ENCODE measurements around the gene MACROD2.

The MACROD2 gene

DNA sequence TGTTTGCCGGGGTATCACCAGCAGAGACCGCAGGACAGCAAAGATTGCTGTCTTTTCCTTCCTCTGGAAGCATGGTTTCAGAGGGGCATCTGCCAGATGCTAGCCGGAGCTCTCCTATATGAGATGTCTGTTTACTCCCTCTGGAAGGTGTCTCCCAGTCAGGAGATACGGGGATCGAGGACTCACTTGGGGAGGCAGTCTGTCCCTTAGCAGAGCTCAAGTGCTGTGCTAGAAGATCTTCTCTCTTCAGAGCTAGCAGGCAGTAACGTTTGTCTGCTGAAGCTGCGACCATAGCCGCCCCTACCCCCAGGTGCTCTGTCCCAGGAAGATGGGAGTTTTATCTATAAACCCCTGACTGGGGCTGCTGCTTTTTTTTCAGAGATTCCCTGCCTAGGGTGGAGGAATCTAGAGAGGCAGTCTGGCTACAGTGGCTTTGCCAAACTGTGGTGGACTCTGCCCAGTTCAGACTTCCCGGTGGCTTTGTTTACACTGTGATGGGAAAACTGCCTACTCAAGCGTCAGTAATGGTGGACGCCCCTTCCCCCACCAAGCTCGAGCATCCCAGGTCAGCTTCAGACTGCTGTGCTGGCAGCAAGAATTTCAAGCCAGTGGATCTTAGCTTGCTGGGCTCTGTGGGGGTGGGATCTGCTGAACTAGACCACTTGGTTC is 475.0 kb downstream of the MACROD2 start:
- no peak for DNase-seq (ENCODE audit: low read depth)

GRCh38 chr20:14470977-14471661 is 475.8 kb downstream of the MACROD2 start:
- DNase-seq (ENCODE audit: low read depth): no peak

- DNase-seq (ENCODE audit: low read depth): no peak
Observed at GRCh38 chr20:14477125-14477524, 481.8 kb downstream of the MACROD2 start.

- DNase-seq (ENCODE audit: low read depth): no peak
Observed at GRCh38 chr20:14478126-14478525, 482.8 kb downstream of the MACROD2 start.

GRCh38 chr20:14481863-14482262 is 486.5 kb downstream of the MACROD2 start:
- no peak for DNase-seq (ENCODE audit: low read depth)

DNA sequence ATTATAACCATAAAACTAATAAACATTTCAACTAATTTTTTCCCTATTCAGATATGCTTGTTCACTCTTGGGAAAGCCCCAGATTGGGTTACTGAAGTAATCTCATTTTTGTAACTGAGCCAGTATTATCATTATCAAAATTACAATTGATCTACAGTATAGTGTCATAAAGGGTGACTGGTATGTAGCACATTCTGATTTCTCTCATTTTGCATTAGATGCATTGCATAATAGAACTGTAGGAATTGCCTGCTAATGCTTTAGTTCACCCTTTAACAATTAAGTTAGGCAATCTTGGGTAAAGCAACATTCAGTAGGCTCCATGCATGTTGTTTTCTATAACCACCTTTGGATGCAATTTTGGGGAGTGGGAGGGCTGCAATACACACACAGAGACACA is 492.9 kb downstream of the MACROD2 start:
- no peak for DNase-seq (ENCODE audit: low read depth)

DNA sequence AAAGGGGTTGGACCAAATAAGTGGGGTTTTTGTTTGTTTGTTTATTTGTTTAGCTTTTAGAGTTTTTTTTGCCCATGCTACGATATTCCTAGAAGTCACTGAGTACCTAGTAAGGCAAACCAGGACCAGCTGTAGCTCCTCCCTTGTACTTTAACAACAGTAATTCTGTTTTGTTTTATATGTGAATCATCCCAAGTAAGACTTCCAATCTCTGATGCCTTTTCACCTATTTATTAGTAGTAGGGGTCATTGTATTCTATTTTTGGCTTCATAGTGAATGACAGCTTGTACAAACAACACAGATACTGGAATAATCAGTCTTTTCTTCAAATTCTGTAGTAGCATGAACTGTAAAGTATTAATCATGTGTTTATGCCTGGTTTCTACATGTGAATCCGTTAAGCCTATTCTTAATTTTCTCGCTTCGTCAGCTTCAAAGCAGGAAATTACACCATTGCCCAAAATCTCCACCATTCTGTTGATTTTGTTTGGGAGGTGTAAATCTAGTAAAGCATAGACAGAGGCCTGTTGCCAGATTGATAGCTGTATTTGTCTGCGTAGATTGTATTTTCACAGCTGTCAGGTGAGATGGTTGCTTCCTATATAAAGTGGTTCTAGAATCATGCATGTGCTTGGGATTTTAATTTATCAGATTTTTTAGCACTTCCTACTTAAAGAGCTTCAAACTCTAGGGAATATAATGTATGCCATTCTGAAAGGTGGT is 493.6 kb downstream of the MACROD2 start:
- DNase-seq (ENCODE audit: low read depth): no peak

- DNase-seq (ENCODE audit: low read depth): no peak
Observed at GRCh38 chr20:14489544-14489943, 494.2 kb downstream of the MACROD2 start.

DNA sequence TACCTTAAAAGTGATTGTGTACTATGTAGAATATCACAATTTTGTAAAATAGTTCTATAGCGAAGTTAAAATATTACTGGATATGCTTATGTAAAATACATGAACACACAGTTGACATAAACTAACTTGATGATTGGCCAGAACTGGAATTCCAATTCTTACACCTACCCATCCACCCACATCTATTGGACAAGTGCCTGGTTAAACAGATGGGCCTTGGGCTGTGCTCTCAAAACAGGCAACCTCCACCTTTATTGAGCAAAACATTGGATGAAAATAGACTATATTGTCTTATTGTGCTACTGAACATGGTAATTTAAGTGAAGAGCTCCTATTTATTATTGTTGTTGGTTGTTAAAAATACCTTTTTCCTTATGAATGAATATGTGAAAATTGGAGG is 496.1 kb downstream of the MACROD2 start:
- DNase-seq (ENCODE audit: low read depth): no peak

GRCh38 chr20:14493408-14493807 is 498.1 kb downstream of the MACROD2 start:
- no peak for DNase-seq (ENCODE audit: low read depth)

DNA sequence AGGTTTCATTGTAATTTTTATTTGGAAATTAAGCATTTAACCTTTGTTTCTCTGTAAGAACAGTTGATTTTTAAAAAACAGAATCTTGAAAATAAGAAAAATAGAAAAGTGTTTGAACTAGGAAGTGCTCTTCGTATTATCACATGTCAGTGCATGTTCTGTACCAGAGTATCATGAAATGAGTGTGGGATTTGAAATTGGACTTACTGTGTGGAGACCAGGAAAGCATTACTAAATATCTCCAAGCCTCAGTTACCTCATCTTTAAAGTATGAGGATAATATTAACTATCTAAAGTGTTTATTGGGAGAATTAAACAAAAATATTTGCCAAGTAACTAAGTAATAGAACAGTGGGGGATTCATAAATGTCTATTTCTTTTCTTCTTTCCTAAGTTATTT is 499.0 kb downstream of the MACROD2 start:
- DNase-seq (ENCODE audit: low read depth): no peak

GRCh38 chr20:14495066-14495465 is 499.8 kb downstream of the MACROD2 start:
- no peak for DNase-seq (ENCODE audit: low read depth)

DNA sequence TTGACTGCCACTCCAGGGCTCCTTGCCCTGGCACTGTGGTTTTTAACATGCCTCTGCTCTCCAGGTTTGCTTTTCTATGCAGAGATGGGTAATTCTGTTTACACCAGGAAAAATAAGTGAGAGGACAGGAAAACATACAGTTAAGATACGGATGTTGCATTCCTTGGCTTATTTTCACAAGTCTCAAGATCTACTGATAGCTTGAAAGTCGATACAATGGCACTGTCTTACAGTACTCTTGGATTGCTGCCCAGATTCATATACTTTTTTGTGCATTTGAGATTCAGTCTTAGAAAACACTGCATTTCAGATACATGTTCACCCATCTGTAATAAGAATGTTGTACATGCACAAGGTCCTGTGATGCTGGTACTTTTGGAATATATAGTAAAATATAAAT is 501.7 kb downstream of the MACROD2 start:
- no peak for DNase-seq (ENCODE audit: low read depth)

GRCh38 chr20:14498772-14499171 is 503.5 kb downstream of the MACROD2 start:
- no peak for DNase-seq (ENCODE audit: low read depth)

- no peak for DNase-seq (ENCODE audit: low read depth)
Observed at GRCh38 chr20:14505476-14505875, 510.2 kb downstream of the MACROD2 start.

DNA sequence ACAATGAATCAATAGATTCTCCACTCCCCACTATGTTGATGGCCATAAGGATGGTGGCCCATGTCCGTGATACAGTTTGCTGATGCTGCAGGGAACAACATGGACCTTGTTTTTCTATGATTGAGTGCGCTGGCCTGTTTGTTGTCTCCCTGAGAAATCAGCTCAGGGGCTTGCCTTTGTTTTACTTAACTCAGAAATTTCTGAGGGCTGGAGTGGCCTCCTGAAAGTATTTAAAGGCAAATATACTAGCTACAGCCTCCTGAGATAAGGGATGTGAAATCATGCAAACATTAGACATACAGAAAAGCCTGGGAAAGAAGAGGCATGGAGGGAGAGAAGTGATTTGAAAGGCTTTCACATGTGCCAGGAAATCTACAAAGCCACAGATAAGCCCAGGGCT is 512.4 kb downstream of the MACROD2 start:
- no peak for DNase-seq (ENCODE audit: low read depth)

DNA sequence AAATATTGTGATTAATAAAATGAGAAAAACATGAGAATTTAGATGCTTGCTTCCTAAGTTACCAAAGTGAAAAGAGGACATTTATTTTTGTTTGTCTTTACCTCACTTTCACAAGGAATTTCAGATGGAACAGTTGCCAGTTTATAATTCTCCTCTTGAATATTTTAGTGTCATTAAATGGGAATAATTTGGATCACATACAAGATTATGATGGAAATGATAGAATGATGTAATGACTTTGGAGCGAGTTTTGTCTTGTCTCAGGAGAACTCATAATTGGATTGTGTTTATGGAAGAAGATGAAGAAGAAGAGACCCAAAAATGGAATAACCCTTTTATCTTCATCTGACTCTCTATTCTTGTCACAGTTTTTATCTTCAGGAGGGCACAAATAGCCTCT is 515.0 kb downstream of the MACROD2 start:
- DNase-seq (ENCODE audit: low read depth): no peak

- DNase-seq (ENCODE audit: low read depth): no peak
Observed at GRCh38 chr20:14512839-14513238, 517.5 kb downstream of the MACROD2 start.

- DNase-seq (ENCODE audit: low read depth): no peak
Observed at GRCh38 chr20:14518648-14519047, 523.3 kb downstream of the MACROD2 start.

DNA sequence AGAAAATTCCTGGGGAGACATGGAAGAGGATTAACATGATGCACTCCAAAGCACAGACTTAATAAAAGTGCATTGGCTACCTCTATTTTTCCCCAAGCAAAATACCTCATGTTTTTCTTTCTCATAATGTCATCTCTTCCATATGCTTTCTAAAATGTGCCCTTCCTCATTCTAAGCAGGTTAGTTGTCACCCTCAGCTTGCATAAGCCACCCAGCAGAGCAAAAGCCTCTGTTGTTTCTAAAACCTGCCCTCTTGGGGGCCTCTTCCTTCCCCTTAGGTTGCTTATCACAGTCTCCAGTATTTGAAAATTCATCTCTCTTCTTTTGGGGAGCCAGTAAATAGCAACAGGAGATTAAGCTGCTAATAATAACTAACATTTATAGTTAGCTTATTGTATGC is 525.7 kb downstream of the MACROD2 start:
- no peak for DNase-seq (ENCODE audit: low read depth)

DNA sequence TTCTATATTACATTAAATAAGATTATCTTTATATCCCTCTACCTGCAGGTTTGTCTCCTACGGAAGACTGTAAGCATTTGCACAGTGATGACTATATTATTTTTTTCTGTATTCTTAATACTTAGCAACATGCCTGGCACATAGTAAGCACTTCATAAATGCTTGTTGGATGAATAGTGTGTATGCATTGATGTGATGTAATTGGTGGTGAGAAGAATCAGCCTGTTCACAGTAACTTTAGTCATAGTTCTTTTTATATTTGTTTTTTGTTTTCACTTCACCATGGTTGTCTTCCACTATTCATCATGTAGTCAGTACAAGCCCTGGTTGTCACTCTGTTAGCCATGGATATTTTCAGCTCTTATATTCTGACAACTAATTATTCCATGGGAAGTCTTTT is 526.1 kb downstream of the MACROD2 start:
- no peak for DNase-seq (ENCODE audit: low read depth)

GRCh38 chr20:14522595-14522994 is 527.3 kb downstream of the MACROD2 start:
- no peak for DNase-seq (ENCODE audit: low read depth)

DNA sequence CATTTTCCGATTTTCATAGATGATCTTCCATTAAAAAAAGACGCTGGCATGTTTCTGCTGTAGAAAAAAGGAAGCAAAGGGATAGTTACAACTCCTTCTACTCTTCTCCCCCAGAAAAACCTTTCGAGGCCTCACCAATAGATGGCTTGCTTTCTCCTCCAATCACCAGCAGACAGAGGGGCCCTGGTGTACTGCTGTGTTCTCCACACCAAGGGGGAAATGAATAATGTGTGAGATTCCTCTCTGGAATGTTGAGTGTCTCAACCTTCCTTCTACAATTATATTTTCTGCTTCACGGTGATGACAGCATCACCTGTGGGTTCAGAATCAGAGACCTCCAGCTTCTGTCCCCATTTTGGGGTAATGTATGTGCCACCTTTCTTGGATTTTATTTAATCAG is 527.8 kb downstream of the MACROD2 start:
- no peak for DNase-seq (ENCODE audit: low read depth)

Data from stimulated activated CD8-positive, alpha-beta memory T cell treated with anti-CD3 and anti-CD28 coated beads, Interleukin-15, amount 100 ng/mL, for 24 hours (primary cell).